ENCODE measurements around the gene TENM3.
"Not testable (repeated sequence)": the region's sequence is repeated elsewhere in the genome, so short reads cannot be mapped to it uniquely, and the experiment has no call there.

The TENM3 gene

GRCh38 chr4:182803235-182803634 lies 560.0 kb downstream of the TENM3 start:
- DNase-seq = no peak

DNA sequence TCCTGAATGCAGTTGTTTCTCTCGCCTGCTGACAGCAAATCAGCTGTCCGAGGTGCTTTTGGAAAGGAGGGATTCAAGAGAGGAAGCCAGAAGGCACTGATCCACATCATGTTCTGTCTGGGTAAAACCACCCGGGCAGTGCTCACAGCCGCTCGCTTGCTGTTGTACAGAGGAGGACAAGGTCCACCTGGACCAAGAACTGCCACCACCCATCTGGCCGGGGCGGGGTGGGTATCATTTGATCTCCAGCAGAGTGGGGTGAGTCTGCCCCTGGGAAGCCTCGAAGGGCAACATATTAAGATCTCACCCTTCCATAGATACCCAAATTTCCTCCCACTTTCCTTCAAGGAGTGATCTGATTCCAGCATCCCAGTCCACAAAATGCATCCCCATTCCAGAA lies 560.9 kb downstream of the TENM3 start:
- DNase-seq = no peak

GRCh38 chr4:182805321-182805720 lies 562.1 kb downstream of the TENM3 start:
- DNase-seq = no peak

GRCh38 chr4:182805750-182806149 lies 562.5 kb downstream of the TENM3 start:
- DNase-seq = no peak

DNA sequence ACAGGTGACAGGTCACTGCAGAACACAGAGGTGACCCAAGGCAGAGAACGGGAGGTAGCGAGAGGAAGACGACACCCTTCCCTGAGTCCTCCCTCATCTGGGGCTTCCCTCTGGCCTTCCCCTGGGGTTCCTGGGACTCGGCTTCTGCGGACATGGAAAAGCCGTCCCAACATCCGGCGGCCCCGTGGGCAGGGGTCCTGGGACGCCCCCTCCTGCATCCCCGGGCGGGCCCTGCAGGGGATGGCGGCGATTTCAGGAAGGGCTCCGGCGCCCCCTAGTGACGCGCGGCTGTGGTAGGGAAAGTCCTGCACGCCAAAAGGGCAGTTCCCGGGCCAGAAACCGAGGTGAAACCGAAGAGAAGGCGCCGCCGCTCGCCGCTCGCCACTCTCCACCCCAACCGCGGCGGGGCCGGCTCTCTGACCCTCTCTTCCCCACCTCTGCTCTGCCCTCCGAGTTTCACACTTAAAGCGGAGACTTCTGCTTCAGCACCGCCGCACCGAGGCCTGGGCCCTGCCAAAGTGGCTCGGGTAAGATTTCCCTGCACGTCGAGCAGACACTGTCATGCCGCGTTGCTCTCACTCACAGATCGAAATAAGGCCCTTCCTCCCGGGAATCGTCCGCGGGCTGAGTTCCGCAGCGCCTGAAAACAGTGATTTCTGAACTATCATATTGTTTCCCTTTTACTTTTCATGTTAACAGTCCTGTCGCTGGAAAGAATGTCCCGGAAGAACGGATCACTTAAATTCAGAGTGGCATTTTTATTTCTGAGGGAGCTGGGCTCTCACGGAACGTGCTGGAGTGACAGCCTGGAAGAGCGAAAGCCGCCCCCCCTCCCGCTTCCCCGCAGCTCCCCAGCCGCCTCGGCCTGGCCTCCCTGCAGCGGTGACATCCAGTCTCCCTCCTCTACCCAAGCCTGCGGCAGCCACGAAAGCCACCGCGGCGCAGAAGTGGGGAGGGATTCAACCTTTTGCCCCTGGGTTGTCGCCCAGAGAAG lies 563.4 kb downstream of the TENM3 start:
- no peak for DNase-seq

- DNase-seq = peak; percentile 2
Observed at GRCh38 chr4:182807346-182807745, 564.1 kb downstream of the TENM3 start.

DNA sequence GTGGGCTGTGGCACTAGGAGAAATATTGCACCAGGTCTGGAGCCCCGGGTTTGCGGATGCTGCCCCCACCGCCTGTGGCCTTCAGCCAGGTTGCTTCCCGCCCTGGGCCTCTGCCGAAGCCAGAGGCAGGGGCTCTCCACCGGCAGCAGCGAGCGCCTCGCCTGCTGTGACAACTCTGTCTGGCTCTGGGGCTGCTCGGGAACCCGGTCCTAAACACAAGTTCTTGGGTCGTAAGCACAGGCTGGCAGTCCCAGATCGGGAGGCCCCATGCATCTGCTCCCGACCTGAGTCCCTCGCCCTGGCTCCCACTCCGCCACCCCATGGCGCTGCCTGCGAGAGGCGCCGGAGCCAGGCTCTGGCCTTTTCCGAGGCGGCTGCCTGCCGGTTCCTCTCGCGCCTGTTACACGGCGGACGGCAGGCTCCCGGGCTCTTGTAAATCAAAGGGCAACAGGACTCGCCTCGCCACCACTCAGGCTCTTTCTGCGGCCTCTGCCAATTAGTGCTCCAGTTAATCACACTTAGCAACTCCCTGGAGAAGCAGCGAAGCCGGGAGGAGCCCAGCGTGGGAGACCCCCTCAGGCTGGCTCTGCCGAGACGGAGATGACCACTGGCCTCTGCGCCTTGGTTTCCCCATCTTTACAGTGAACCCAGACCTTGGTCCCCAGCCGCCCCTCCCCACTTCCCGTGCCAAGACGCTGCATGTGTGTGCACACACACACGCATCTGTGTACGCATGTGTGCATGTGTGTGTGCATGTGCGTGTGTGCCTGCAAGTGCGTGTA lies 564.8 kb downstream of the TENM3 start:
- DNase-seq = no peak

- no peak for DNase-seq
Observed at GRCh38 chr4:182808673-182809416, 565.6 kb downstream of the TENM3 start.

GRCh38 chr4:182809417-182810102 lies 566.4 kb downstream of the TENM3 start:
- no peak for DNase-seq

DNA sequence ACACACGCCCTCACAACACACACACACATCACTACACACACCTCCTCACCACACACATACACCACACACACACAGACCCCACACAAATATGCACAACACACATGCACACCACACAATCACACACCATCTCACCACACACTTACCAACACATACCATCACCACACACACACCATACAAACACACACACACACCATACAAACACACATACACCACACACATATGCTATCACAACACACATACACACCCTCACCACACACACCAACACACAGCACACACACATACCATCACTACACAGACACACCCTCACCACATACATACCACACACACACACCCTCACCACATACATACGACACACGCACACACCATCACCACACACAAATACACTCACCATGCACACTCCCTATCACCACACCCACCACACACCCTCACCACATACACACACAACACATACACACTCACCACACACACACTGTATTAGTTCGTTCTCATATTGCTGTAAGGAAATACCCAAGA lies 567.0 kb downstream of the TENM3 start:
- no peak for DNase-seq

DNA sequence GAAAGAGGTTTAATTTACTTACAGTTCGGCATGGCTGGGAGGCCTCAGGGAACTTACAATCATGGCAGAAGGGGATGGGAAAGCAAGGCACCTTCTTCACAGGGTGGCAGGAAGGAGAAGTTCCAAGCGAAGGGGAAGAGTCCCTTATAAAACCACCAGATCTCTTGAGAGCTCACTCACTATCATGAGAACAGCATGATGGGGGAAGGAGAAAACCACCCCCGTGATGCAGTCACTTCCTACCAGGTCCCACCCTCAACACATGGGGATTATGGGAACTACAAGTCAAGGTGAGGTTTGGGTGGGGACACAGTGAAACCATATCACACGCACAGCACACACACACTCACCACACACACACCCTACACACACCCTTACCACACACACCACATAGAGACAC lies 569.7 kb downstream of the TENM3 start:
- no peak for DNase-seq

DNA sequence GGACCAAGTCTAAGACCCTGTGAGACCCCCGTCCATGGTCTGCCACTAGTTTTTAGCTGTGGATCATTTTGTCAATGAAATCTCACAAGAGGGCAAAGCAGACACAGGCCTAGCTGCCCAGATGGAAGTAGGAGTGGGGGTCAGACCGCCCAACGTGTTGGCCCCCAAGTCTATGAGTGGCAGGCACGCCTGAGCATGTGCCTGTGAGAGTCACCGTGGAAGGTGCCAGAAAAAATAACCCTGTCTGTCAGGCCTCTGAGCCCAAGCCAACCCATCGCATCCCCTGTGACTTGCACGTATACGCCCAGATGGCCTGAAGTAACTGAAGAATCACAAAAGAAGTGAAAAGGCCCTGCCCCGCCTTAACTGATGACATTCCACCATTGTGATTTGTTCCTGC lies 570.9 kb downstream of the TENM3 start:
- DNase-seq = not testable (repeated sequence)

GRCh38 chr4:182818926-182819730 lies 575.9 kb downstream of the TENM3 start:
- DNase-seq = no peak

- no peak for DNase-seq
Observed at GRCh38 chr4:182819751-182820150, 576.5 kb downstream of the TENM3 start.

- DNase-seq = no peak
Observed at GRCh38 chr4:182822554-182822953, 579.4 kb downstream of the TENM3 start.

DNA sequence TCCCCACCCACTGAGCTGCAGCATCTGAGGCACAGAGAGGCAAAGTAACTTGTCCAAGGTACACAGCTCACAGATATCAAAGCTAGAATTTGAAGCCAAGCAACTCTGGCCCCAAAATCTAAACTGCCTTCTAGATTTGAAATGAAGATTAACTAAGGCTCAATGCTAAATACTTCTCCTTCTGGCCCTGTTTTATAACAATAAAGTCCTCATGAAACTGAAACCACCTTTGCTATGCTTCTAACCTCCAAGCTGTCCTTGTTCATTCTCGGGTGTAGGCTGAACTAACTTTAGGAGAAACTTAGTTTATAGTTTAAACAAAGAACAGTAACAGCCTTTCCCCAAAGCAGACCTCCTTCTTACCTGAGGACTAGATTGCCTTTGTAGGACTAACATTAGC lies 580.4 kb downstream of the TENM3 start:
- DNase-seq = no peak

- DNase-seq = no peak
Observed at GRCh38 chr4:182825003-182825402, 581.8 kb downstream of the TENM3 start.

- DNase-seq = peak; percentile 2
Observed at GRCh38 chr4:182825786-182826185, 582.6 kb downstream of the TENM3 start.

- DNase-seq = no peak
Observed at GRCh38 chr4:182826391-182826790, 583.2 kb downstream of the TENM3 start.

DNA sequence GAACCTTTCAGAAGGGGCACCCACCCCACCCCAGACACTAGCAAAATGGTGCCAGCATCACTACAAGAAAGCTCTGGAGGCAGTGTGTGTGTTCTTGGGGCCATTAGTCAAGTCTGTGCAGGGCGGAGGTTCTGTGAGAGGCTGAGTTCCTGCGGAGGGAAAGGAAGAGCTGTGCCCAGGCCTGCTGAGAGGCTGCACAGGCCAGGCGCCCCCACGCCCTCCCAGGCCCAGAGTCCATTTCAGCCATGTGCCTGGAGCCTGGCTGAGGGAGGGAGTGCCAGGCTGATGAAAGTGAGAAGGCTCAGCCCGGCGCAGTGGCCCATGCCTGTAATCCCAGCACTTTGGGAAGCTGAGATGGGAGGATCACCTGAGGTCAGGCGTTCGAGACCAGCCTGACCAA lies 584.0 kb downstream of the TENM3 start:
- no peak for DNase-seq

DNA sequence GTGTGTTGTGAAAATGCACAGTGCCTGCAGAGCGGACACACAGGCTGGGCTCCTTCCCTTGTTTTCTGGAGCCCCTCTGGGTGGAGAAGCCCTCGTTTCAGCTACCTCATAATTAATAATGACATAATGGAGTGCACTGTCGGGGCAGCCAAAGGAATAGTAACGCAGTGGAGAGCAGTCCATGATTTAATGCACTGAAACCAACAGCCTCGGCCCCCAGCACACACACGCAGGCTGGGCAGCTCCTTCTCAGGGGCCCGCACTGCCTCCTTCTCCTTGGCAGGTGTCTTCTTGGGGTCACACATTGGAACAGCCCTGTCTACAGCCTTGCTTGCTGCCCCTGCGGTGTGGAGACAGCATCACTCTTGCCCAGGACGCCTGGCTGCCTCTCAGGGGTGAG lies 584.8 kb downstream of the TENM3 start:
- DNase-seq = no peak
